OCI-LY3 (cell line): ENCODE results near the gene STARD3.

Experiments
- CTCF ChIP-seq: fragments of 200-600, 300-600 bp; sonication (generic); IDR thresholded peaks from 2 replicates; pipeline ENCODE4 v1.5.1; 2014; ENCODE audit warnings: antibody characterized with exemption, low read length, low read depth
- EZH2phosphoT487 ChIP-seq: fragments of 200-600 bp; shearing (Covaris generic); IDR thresholded peaks from 2 replicates; pipeline ENCODE4 v1.6.1; 2018; ENCODE audit warnings: antibody characterized with exemption, mixed run types, low read depth

GRCh38 chr17:39653662-39654331 lies 16.9 kb downstream of the STARD3 start:
- TF ChIP-seq CTCF, result peak; percentile 90
- TF ChIP-seq EZH2phosphoT487, result no peak
